ENCODE data around the gene ATXN7L1. TPM values are rescaled to one million over a fixed set of nuclear protein-coding genes. Genes with fewer than 3 reads are reported as not detected.
"Not testable (repeated sequence)": the region's sequence is repeated elsewhere in the genome, so short reads cannot be mapped to it uniquely, and the experiment has no call there.

ATXN7L1 gene
- total RNA-seq, 1 donor from 2014 or later = 12.6 TPM

- H3K4me1 Mint-ChIP-seq (ENCODE audit: unreplicated experiment) = peaks cover 14% of the 10 kb centered on the region
Observed at GRCh38 chr7:105849122-105849855, 27.1 kb downstream of the ATXN7L1 start.

GRCh38 chr7:105846404-105846803 lies 30.0 kb downstream of the ATXN7L1 start:
- no peak for TF ChIP-seq CTCF (IDR thresholded peaks at IDR 0.05)
- Mint-ChIP-seq H3K4me1 (ENCODE audit: unreplicated experiment) (peaks cover 8% of the 10 kb centered on the region), H3K27me3 (ENCODE audit: unreplicated experiment) (no peaks in the 10 kb centered on the region), H3K27ac (ENCODE audit: unreplicated experiment) (no peak overlapping the region), H3K36me3 (ENCODE audit: unreplicated experiment) (peaks cover 7% of the 10 kb centered on the region), H3K4me3 (ENCODE audit: unreplicated experiment) (no peak overlapping the region), H3K9me3 (ENCODE audit: unreplicated experiment) (no peaks in the 10 kb centered on the region)
- DNase-seq (ENCODE audit: extremely low spot score, unreplicated experiment) = no peak

More at GRCh38 chr7:105849122-105849855, 27.1 kb downstream of the ATXN7L1 start:
- TF ChIP-seq CTCF (IDR thresholded peaks at IDR 0.05) = no peak
- Mint-ChIP-seq H3K27ac (ENCODE audit: unreplicated experiment) (no peak overlapping the region), H3K4me3 (ENCODE audit: unreplicated experiment) (no peak overlapping the region), H3K27me3 (ENCODE audit: unreplicated experiment) (no peaks in the 10 kb centered on the region), H3K36me3 (ENCODE audit: unreplicated experiment) (peaks cover 7% of the 10 kb centered on the region), H3K9me3 (ENCODE audit: unreplicated experiment) (no peaks in the 10 kb centered on the region)
- no peak for DNase-seq (ENCODE audit: extremely low spot score, unreplicated experiment)

GRCh38 chr7:105844681-105845080 lies 31.7 kb downstream of the ATXN7L1 start:
- not testable (repeated sequence) for H3K27ac Mint-ChIP-seq (ENCODE audit: unreplicated experiment); H3K27me3 Mint-ChIP-seq (ENCODE audit: unreplicated experiment); H3K9me3 Mint-ChIP-seq (ENCODE audit: unreplicated experiment); DNase-seq (ENCODE audit: extremely low spot score, unreplicated experiment); H3K4me3 Mint-ChIP-seq (ENCODE audit: unreplicated experiment); H3K36me3 Mint-ChIP-seq (ENCODE audit: unreplicated experiment); H3K4me1 Mint-ChIP-seq (ENCODE audit: unreplicated experiment)

GRCh38 chr7:105841866-105842265 lies 34.5 kb downstream of the ATXN7L1 start:
- no peak for TF ChIP-seq CTCF (IDR thresholded peaks at IDR 0.05)
- H3K27ac Mint-ChIP-seq (ENCODE audit: unreplicated experiment) = no peak overlapping the region
- H3K4me3 Mint-ChIP-seq (ENCODE audit: unreplicated experiment) = no peak overlapping the region
- peaks cover 4% of the 10 kb centered on the region for H3K36me3 Mint-ChIP-seq (ENCODE audit: unreplicated experiment)
- no peaks in the 10 kb centered on the region for H3K27me3 Mint-ChIP-seq (ENCODE audit: unreplicated experiment)
- no peak for DNase-seq (ENCODE audit: extremely low spot score, unreplicated experiment)
- H3K4me1 Mint-ChIP-seq (ENCODE audit: unreplicated experiment) = peaks cover 4% of the 10 kb centered on the region
- H3K9me3 Mint-ChIP-seq (ENCODE audit: unreplicated experiment) = no peaks in the 10 kb centered on the region

- TF ChIP-seq CTCF (IDR thresholded peaks at IDR 0.05) = no peak
- Mint-ChIP-seq H3K27ac (ENCODE audit: unreplicated experiment) (no peak overlapping the region), H3K9me3 (ENCODE audit: unreplicated experiment) (no peaks in the 10 kb centered on the region), H3K27me3 (ENCODE audit: unreplicated experiment) (no peaks in the 10 kb centered on the region), H3K36me3 (ENCODE audit: unreplicated experiment) (peaks cover 6% of the 10 kb centered on the region), H3K4me3 (ENCODE audit: unreplicated experiment) (no peak overlapping the region), H3K4me1 (ENCODE audit: unreplicated experiment) (peaks cover 4% of the 10 kb centered on the region)
- no peak for DNase-seq (ENCODE audit: extremely low spot score, unreplicated experiment)
Observed at GRCh38 chr7:105840981-105841749, 35.2 kb downstream of the ATXN7L1 start.
